Suprapubic skin (tissue), 4 donors: Measurements from ENCODE around the gene ZNF839.

ENCODE experiments used
- CTCF ChIP-seq, 2 donors: fragments of 200-600 bp in 1 of 2; fragments of 450-650 bp in 1 of 2; sonication (generic) in 1 of 2; IDR thresholded peaks; one replicate each; pipeline ENCODE4 v1.5.1; 2016 to 2019; ENCODE audit warnings: antibody characterized with exemption in 2 of 2, mild to moderate bottlenecking in 1 of 2, moderate library complexity in 1 of 2
- EP300 ChIP-seq: sonication (generic); formaldehyde crosslinking; IDR thresholded peaks from one replicate; pipeline ENCODE4 v1.6.1; 2017; ENCODE audit warnings: antibody characterized with exemption
- POLR2A ChIP-seq, 2 donors: fragments of 450-650 bp; IDR thresholded peaks; one replicate each; pipeline ENCODE4 v1.6.1; 2017; ENCODE audit warnings: antibody characterized with exemption in 2 of 2, mild to moderate bottlenecking in 2 of 2, moderate library complexity in 2 of 2
- POLR2AphosphoS5 ChIP-seq, 3 donors: sonication (generic); formaldehyde crosslinking; IDR thresholded peaks; one replicate each; pipeline ENCODE4 v1.6.1; 2017; ENCODE audit warnings: antibody characterized with exemption in 3 of 3

GRCh38 chr14:102348376-102348775 lies 28.8 kb downstream of the ZNF839 start:
- TF ChIP-seq POLR2A (IDR thresholded peaks at IDR 0.05) (no peak), CTCF (IDR thresholded peaks at IDR 0.05) (no peak), POLR2AphosphoS5 (IDR thresholded peaks at IDR 0.05) (no peak), EP300 (no peak)
